SKM-1 treated with dmso at 0.1 percent for 144 hours (cell line): ENCODE data around the gene CYTIP.
"Not testable (repeated sequence)": the region's sequence is repeated elsewhere in the genome, so short reads cannot be mapped to it uniquely, and the experiment has no call there.

Experiments
- DNase-seq: peaks from one replicate; lab custom pipeline; 2025; ENCODE audit not compliant: unreplicated experiment; lab: John Stamatoyannopoulos, UW

Gene CYTIP

GRCh38 chr2:157427003-157427921 is 16.6 kb downstream of the CYTIP start:
- no peak for DNase-seq

GRCh38 chr2:157426477-157426994 is 17.4 kb downstream of the CYTIP start:
- DNase-seq, result no peak

GRCh38 chr2:157424374-157424773 is 19.5 kb downstream of the CYTIP start:
- DNase-seq, result no peak

- DNase-seq, result no peak
Measured at GRCh38 chr2:157421964-157422363, 21.9 kb downstream of the CYTIP start.

- no peak for DNase-seq
Measured at GRCh38 chr2:157421331-157421944, 22.5 kb downstream of the CYTIP start.

- peak; percentile 92 for DNase-seq
Measured at GRCh38 chr2:157420771-157421323, 23.0 kb downstream of the CYTIP start.

GRCh38 chr2:157419031-157419575 is 24.8 kb downstream of the CYTIP start:
- DNase-seq, result no peak

- peak; percentile 23 for DNase-seq
Measured at GRCh38 chr2:157418239-157418641, 25.6 kb downstream of the CYTIP start.

- DNase-seq, result no peak
Measured at GRCh38 chr2:157415591-157416101, 28.2 kb downstream of the CYTIP start.

- no peak for DNase-seq
Measured at GRCh38 chr2:157414050-157414449, 29.8 kb downstream of the CYTIP start.

- DNase-seq, result no peak
Measured at GRCh38 chr2:157413326-157414035, 30.4 kb downstream of the CYTIP start.

GRCh38 chr2:157411624-157412336 is 32.1 kb downstream of the CYTIP start:
- no peak for DNase-seq

- DNase-seq, result not testable (repeated sequence)
Measured at GRCh38 chr2:157405398-157405797, 38.5 kb downstream of the CYTIP start.

GRCh38 chr2:157404363-157404762 is 39.5 kb downstream of the CYTIP start:
- no peak for DNase-seq

GRCh38 chr2:157402801-157403485 is 40.9 kb downstream of the CYTIP start:
- DNase-seq, result not testable (repeated sequence)

GRCh38 chr2:157395811-157396210 is 48.1 kb downstream of the CYTIP start:
- no peak for DNase-seq

- DNase-seq, result no peak
Measured at GRCh38 chr2:157394928-157395327, 49.0 kb downstream of the CYTIP start.

GRCh38 chr2:157393348-157393747 is 50.5 kb downstream of the CYTIP start:
- no peak for DNase-seq

GRCh38 chr2:157388827-157389226 is 55.1 kb downstream of the CYTIP start:
- DNase-seq, result no peak
